Measurements from ENCODE around the gene PDE8A. TPM values are rescaled to one million over a fixed set of nuclear protein-coding genes. Genes with fewer than 3 reads are reported as not detected.

The PDE8A gene
- total RNA-seq, 1 donor from 2014 or later: 28.8 TPM

GRCh38 chr15:85149465-85150129 is 167.9 kb downstream of the PDE8A start:
- Mint-ChIP-seq H3K36me3 (ENCODE audit: insufficient read depth) (no peaks in the 10 kb centered on the region), H3K4me3 (ENCODE audit: low read depth) (no peak overlapping the region), H3K27ac (no peak overlapping the region), H3K4me1 (ENCODE audit: low read depth) (no peaks in the 10 kb centered on the region), H3K9me3 (ENCODE audit: low read depth) (peaks cover 6% of the 10 kb centered on the region), H3K27me3 (peaks cover 8% of the 10 kb centered on the region)
- no peak for DNase-seq (ENCODE audit: low spot score, unreplicated experiment)
- TF ChIP-seq, protein P1, sequence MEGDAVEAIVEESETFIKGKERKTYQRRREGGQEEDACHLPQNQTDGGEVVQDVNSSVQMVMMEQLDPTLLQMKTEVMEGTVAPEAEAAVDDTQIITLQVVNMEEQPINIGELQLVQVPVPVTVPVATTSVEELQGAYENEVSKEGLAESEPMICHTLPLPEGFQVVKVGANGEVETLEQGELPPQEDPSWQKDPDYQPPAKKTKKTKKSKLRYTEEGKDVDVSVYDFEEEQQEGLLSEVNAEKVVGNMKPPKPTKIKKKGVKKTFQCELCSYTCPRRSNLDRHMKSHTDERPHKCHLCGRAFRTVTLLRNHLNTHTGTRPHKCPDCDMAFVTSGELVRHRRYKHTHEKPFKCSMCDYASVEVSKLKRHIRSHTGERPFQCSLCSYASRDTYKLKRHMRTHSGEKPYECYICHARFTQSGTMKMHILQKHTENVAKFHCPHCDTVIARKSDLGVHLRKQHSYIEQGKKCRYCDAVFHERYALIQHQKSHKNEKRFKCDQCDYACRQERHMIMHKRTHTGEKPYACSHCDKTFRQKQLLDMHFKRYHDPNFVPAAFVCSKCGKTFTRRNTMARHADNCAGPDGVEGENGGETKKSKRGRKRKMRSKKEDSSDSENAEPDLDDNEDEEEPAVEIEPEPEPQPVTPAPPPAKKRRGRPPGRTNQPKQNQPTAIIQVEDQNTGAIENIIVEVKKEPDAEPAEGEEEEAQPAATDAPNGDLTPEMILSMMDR (IDR thresholded peaks at IDR 0.05; ENCODE audit: unreplicated experiment): no peak

DNA sequence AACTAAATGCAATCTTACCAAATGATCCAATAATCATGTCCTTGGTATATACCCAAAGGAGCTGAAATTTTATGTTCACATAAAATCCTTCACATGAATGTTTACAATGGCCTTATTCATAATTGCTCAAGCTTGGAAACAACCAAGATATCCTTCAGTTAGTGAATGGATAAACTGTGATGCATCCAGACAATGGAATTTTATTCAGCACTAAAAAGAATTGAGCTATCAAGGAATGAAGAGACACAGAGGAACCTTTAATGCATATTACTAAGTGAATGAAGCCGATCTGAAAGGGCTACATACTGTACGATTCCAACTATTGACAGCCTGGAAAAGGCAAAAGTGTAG is 168.4 kb downstream of the PDE8A start:
- Mint-ChIP-seq H3K9me3 (ENCODE audit: low read depth) (peaks cover 6% of the 10 kb centered on the region), H3K27ac (no peak overlapping the region), H3K4me3 (ENCODE audit: low read depth) (no peak overlapping the region), H3K4me1 (ENCODE audit: low read depth) (no peaks in the 10 kb centered on the region), H3K36me3 (ENCODE audit: insufficient read depth) (no peaks in the 10 kb centered on the region), H3K27me3 (peaks cover 8% of the 10 kb centered on the region)
- DNase-seq (ENCODE audit: low spot score, unreplicated experiment): no peak
- TF ChIP-seq, protein P1 (IDR thresholded peaks at IDR 0.05; ENCODE audit: unreplicated experiment): no peak

DNA sequence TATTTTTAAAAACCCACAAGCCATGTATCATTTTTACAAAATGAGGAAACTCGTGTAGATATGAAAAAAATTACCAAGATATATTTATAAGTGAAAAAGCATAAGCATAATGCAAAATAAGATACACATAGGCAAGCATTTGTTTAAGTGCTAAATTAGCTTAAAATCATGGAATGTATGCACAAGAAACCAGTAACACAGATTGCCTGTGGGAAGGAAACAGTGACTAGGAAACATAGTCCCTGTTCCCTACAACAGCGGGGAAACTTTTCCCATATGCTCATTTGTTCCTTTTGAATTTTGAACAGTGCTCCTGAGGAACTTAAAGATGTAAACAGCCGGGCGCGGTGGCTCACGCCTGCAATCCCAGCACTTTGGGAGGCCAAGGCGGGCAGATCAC is 169.5 kb downstream of the PDE8A start:
- Mint-ChIP-seq H3K9me3 (ENCODE audit: low read depth) (peaks cover 6% of the 10 kb centered on the region), H3K36me3 (ENCODE audit: insufficient read depth) (no peaks in the 10 kb centered on the region), H3K27me3 (peaks cover 8% of the 10 kb centered on the region), H3K27ac (no peak overlapping the region), H3K4me3 (ENCODE audit: low read depth) (no peak overlapping the region), H3K4me1 (ENCODE audit: low read depth) (no peaks in the 10 kb centered on the region)
- no peak for DNase-seq (ENCODE audit: low spot score, unreplicated experiment)
- TF ChIP-seq, protein P1 (IDR thresholded peaks at IDR 0.05; ENCODE audit: unreplicated experiment): no peak

DNA sequence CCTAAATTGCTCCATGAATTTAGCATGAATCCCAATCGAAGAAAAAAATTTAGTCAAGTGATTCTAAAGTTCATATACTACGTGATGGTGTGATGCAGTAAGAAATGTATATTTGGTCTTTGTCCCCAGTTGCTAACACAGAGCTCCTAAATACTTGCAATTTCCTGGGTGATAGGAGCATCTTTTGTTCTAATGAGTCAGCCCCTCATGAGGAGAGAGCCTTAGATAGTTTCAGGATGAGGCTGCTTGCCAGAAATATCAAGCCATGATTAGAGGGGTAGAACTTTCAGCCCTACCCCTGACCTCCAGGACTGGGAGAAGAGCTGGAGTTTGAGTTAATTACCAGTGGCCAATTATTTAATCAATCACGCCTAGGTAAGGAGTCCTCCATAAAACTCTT is 170.2 kb downstream of the PDE8A start:
- H3K4me3 Mint-ChIP-seq (ENCODE audit: low read depth): no peak overlapping the region
- no peaks in the 10 kb centered on the region for H3K36me3 Mint-ChIP-seq (ENCODE audit: insufficient read depth)
- H3K4me1 Mint-ChIP-seq (ENCODE audit: low read depth): no peaks in the 10 kb centered on the region
- H3K27ac Mint-ChIP-seq: no peak overlapping the region
- TF ChIP-seq, protein P1 (IDR thresholded peaks at IDR 0.05; ENCODE audit: unreplicated experiment): no peak
- no peak for DNase-seq (ENCODE audit: low spot score, unreplicated experiment)
- peaks cover 6% of the 10 kb centered on the region for H3K9me3 Mint-ChIP-seq (ENCODE audit: low read depth)
- H3K27me3 Mint-ChIP-seq: peaks cover 8% of the 10 kb centered on the region

DNA sequence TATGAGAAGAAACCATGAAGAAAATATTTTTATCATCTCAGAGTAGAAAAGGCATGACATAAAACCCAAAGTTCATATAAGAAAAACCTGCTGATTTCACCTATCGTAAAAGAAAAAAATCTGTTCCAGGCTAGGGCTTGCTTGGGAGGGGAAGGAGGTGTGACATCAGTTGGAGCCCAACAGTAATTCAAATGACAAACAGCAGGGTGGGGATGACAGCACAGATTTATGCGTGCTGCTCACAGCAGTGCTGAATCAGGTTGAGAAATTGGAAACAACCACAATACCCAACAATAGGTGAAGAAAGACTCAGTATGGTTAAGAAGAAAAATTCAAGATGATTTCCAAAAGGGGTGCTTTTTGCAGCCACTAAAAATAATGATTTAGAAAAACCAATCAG is 172.4 kb downstream of the PDE8A start:
- TF ChIP-seq, protein P1 (IDR thresholded peaks at IDR 0.05; ENCODE audit: unreplicated experiment): no peak
- Mint-ChIP-seq H3K4me1 (ENCODE audit: low read depth) (no peaks in the 10 kb centered on the region), H3K9me3 (ENCODE audit: low read depth) (peaks cover 6% of the 10 kb centered on the region), H3K27me3 (peaks cover 8% of the 10 kb centered on the region), H3K27ac (no peak overlapping the region), H3K4me3 (ENCODE audit: low read depth) (no peak overlapping the region), H3K36me3 (ENCODE audit: insufficient read depth) (no peaks in the 10 kb centered on the region)
- no peak for DNase-seq (ENCODE audit: low spot score, unreplicated experiment)

Measured in progenitor cell of endocrine pancreas (in vitro differentiated cells).